H1 (cell line): Measurements from ENCODE around the gene EPHB1. TPM values are rescaled to one million over a fixed set of nuclear protein-coding genes. Genes with fewer than 3 reads are reported as not detected.

ENCODE experiments used
- CTCF ChIA-PET: fragments of 300-600 bp; sonication (Branson Sonifier 250); formaldehyde crosslinking; loops from one replicate; lab custom pipeline; 2021; ENCODE audit not compliant: partially characterized antibody; lab: Charles Lee
- POLR2A ChIA-PET: fragments of 300-600 bp; sonication (Branson Sonifier 250); formaldehyde crosslinking; loops from one replicate; lab custom pipeline; 2021; ENCODE audit warnings: inconsistent platforms; ENCODE audit not compliant: partially characterized antibody; lab: Charles Lee
- DNase-seq, 2 experiments: peaks; one replicate each; pipeline versions ENCODE4 v3.0.0 to v3.0.0-alpha.2; 2010 to 2022; ENCODE audit warnings: low spot score in 2 of 2, low read depth in 1 of 2, mixed read lengths in 1 of 2
- FAIRE-seq: peaks from 2 replicates; lab custom pipeline; 2011; peaks lifted over from hg19 to GRCh38; lab: Jason Lieb, UNC
- H2AFZ ChIP-seq: 2 replicates; pipeline ENCODE4 v1.8.1; 2012; ENCODE audit warnings: low read length, inconsistent platforms
- H2AK5ac ChIP-seq: 2 replicates; pipeline ENCODE4 v1.6.1; 2013; ENCODE audit warnings: low read depth, low read length
- H2BK120ac ChIP-seq: replicated peaks from 2 replicates; pipeline ENCODE3; 2013; ENCODE audit warnings: low read depth, low read length, inconsistent platforms
- H2BK12ac ChIP-seq: 2 replicates; pipeline ENCODE4 v1.6.1; 2013; ENCODE audit warnings: low read depth, low read length
- H2BK15ac ChIP-seq: 2 replicates; pipeline ENCODE4 v1.6.1; 2013; ENCODE audit warnings: low read length
- H2BK20ac ChIP-seq: 2 replicates; pipeline ENCODE4 v1.6.1; 2013; ENCODE audit warnings: low read length
- H2BK5ac ChIP-seq: 2 replicates; pipeline ENCODE4 v1.6.1; 2013; ENCODE audit warnings: low read depth, low read length
- H3K14ac ChIP-seq: 2 replicates; pipeline ENCODE4 v1.6.1; 2013; ENCODE audit warnings: inconsistent platforms; ENCODE audit not compliant: insufficient read length
- H3K18ac ChIP-seq: 2 replicates; pipeline ENCODE4 v1.6.1; 2013; ENCODE audit warnings: low read length; ENCODE audit errors: extremely low read depth
- H3K23ac ChIP-seq: 2 replicates; pipeline ENCODE4 v1.6.1; 2013; ENCODE audit warnings: inconsistent platforms; ENCODE audit not compliant: insufficient read length
- H3K23me2 ChIP-seq: 2 replicates; pipeline ENCODE4 v1.6.1; 2013; ENCODE audit warnings: low read depth, low read length
- H3K27ac ChIP-seq: 2 replicates; pipeline ENCODE4 v1.6.1; 2011; ENCODE audit warnings: low read depth, low read length, inconsistent platforms
- H3K27me3 ChIP-seq, 4 experiments: replicated peaks in 1 of 4; 1 replicate in 1 of 4; 2 replicates in 3 of 4; pipeline versions ENCODE4 v1.6.1 to v1.8.1; 2011 to 2013; ENCODE audit warnings: low read length in 3 of 4, mild to moderate bottlenecking in 3 of 4, inconsistent platforms in 2 of 4, mixed read lengths in 2 of 4, moderate library complexity in 1 of 4; ENCODE audit not compliant: control insufficient read depth in 3 of 4, insufficient read depth in 3 of 4; ENCODE audit errors: extremely low read depth in 1 of 4
- H3K36me3 ChIP-seq, 4 experiments: 2 replicates each; pipeline versions ENCODE4 v1.6.1 to v1.8.1; 2011 to 2013; ENCODE audit warnings: mild to moderate bottlenecking in 4 of 4, low read length in 3 of 4, moderate library complexity in 2 of 4, control low read depth in 1 of 4, inconsistent platforms in 1 of 4; ENCODE audit not compliant: insufficient read depth in 4 of 4, control insufficient read depth in 2 of 4
- H3K4ac ChIP-seq: replicated peaks from 2 replicates; pipeline ENCODE3; 2013; ENCODE audit warnings: low read length, low read depth, mixed read lengths, inconsistent platforms; ENCODE audit not compliant: insufficient read length
- H3K4me1 ChIP-seq, 4 experiments: replicated peaks in 1 of 4; 1 replicate in 1 of 4; 2 replicates in 3 of 4; pipeline versions ENCODE4 v1.6.1 to v1.8.1; 2011 to 2013; ENCODE audit warnings: low read length in 3 of 4, inconsistent platforms in 2 of 4, mixed read lengths in 1 of 4; ENCODE audit not compliant: insufficient read depth in 4 of 4, control insufficient read depth in 3 of 4
- H3K4me2 ChIP-seq, 2 experiments: 2 replicates each; pipeline versions ENCODE4 v1.6.1 to v1.8.1; 2011 to 2013; ENCODE audit warnings: low read depth in 2 of 2, low read length in 2 of 2, control low read depth in 1 of 2, inconsistent platforms in 1 of 2, mild to moderate bottlenecking in 1 of 2; ENCODE audit not compliant: insufficient read depth in 1 of 2
- H3K4me3 ChIP-seq, 4 experiments: fragments of 200-600, 300-600 bp in 1 of 4; sonication (generic), shearing (Covaris generic), sonication (Bioruptor Twin) in 1 of 4; 2 replicates each; pipeline versions ENCODE4 v1.5.1 to v1.8.1; 2011 to 2016; ENCODE audit warnings: low read length in 4 of 4, low read depth in 3 of 4, control low read depth in 2 of 4, inconsistent platforms in 2 of 4, mild to moderate bottlenecking in 2 of 4, mixed read lengths in 1 of 4, moderate library complexity in 1 of 4; ENCODE audit not compliant: insufficient read depth in 2 of 4; ENCODE audit errors: extremely low read depth in 1 of 4
- H3K56ac ChIP-seq: replicated peaks from 2 replicates; pipeline ENCODE3; 2013; ENCODE audit warnings: low read depth, mild to moderate bottlenecking, mixed read lengths, low read length, inconsistent platforms; ENCODE audit not compliant: insufficient read length
- H3K79me1 ChIP-seq: 2 replicates; pipeline ENCODE4 v1.6.1; 2013; ENCODE audit warnings: low read depth, low read length, control low read depth
- H3K79me2 ChIP-seq, 2 experiments: 2 replicates each; pipeline versions ENCODE4 v1.6.1 to v1.8.1; 2012 to 2013; ENCODE audit warnings: low read length in 2 of 2, mild to moderate bottlenecking in 2 of 2, inconsistent platforms in 1 of 2; ENCODE audit not compliant: insufficient read depth in 2 of 2, control insufficient read depth in 1 of 2
- H3K9ac ChIP-seq, 4 experiments: replicated peaks in 1 of 4; 1 replicate in 1 of 4; 2 replicates in 3 of 4; pipeline versions ENCODE4 v1.6.1 to v1.8.1; 2011 to 2013; ENCODE audit warnings: low read depth in 3 of 4, low read length in 3 of 4, control low read depth in 2 of 4, mild to moderate bottlenecking in 2 of 4, moderate library complexity in 2 of 4, inconsistent platforms in 1 of 4; ENCODE audit errors: extremely low read depth in 1 of 4
- H3K9me3 ChIP-seq, 2 experiments: 2 replicates each; pipeline versions ENCODE4 v1.6.1 to v1.8.1; 2012 to 2013; ENCODE audit warnings: mild to moderate bottlenecking in 2 of 2, moderate library complexity in 2 of 2, control low read depth in 1 of 2, inconsistent platforms in 1 of 2, low read depth in 1 of 2, low read length in 1 of 2, mixed read lengths in 1 of 2; ENCODE audit not compliant: insufficient read depth in 2 of 2
- H4K20me1 ChIP-seq, 2 experiments: replicated peaks in 1 of 2; 2 replicates each; pipeline versions ENCODE3 to v1.8.1; 2011 to 2013; ENCODE audit warnings: inconsistent platforms in 2 of 2, low read length in 2 of 2, mild to moderate bottlenecking in 1 of 2; ENCODE audit not compliant: insufficient read depth in 2 of 2, control insufficient read depth in 1 of 2
- H4K5ac ChIP-seq: 2 replicates; pipeline ENCODE4 v1.6.1; 2013; ENCODE audit warnings: low read length, low read depth, mixed read lengths, inconsistent platforms; ENCODE audit not compliant: insufficient read length
- H4K8ac ChIP-seq: 2 replicates; pipeline ENCODE4 v1.8.0; 2013; ENCODE audit warnings: mild to moderate bottlenecking, moderate library complexity, low read length, inconsistent platforms; ENCODE audit not compliant: insufficient read depth; ENCODE audit errors: extremely low read depth
- H4K91ac ChIP-seq: replicated peaks from 2 replicates; pipeline ENCODE3; 2013; ENCODE audit warnings: low read length, mixed read lengths, inconsistent platforms; ENCODE audit not compliant: insufficient read length
- CBX5 ChIP-seq: fragments of 300-800, 300-1000 bp; sonication (generic); IDR thresholded peaks from 2 replicates; pipeline ENCODE4 v1.7.1; 2016; ENCODE audit warnings: antibody characterized with exemption, low read length, low read depth
- CHD1 ChIP-seq: IDR thresholded peaks from 2 replicates; pipeline ENCODE4 v1.6.1; 2012; ENCODE audit warnings: low read depth, low read length, improper control_type of control experiment
- EGR1 ChIP-seq: IDR thresholded peaks from 2 replicates; pipeline ENCODE4 v1.6.1; 2011; ENCODE audit warnings: low read depth, low read length, borderline replicate concordance
- KDM5A ChIP-seq: fragments of 200-600 bp; IDR thresholded peaks from 2 replicates; pipeline ENCODE4 v1.7.1; 2012; ENCODE audit warnings: mild to moderate bottlenecking, low read length, inconsistent platforms, mixed read lengths
- RAD21 ChIP-seq, 2 experiments: IDR thresholded peaks in 1 of 2; conservative IDR thresholded peaks in 1 of 2; 2 replicates each; pipeline ENCODE4 v1.6.1; 2011; ENCODE audit warnings: low read depth in 2 of 2, low read length in 2 of 2, improper control_type of control experiment in 1 of 2, inconsistent platforms in 1 of 2, mild to moderate bottlenecking in 1 of 2, moderate library complexity in 1 of 2
- RFX5 ChIP-seq: IDR thresholded peaks from 2 replicates; pipeline ENCODE4 v1.6.1; 2011; ENCODE audit warnings: low read depth, low read length, improper control_type of control experiment, borderline replicate concordance
- SIRT6 ChIP-seq: IDR thresholded peaks from one replicate; pipeline ENCODE4 v1.7.1; 2012; ENCODE audit warnings: low read length, inconsistent platforms
- SP4 ChIP-seq: IDR thresholded peaks from 2 replicates; pipeline ENCODE4 v1.6.1; 2012; ENCODE audit warnings: low read length, inconsistent platforms
- TAF7 ChIP-seq: optimal IDR thresholded peaks from 2 replicates; pipeline ENCODE3; 2011; ENCODE audit warnings: low read depth, mild to moderate bottlenecking, inconsistent platforms, low read length, moderate library complexity, borderline replicate concordance
- ZNF274 ChIP-seq: IDR thresholded peaks from 2 replicates; pipeline ENCODE4 v1.7.0; 2012; ENCODE audit warnings: low read length, borderline replicate concordance; ENCODE audit errors: extremely low read depth
- WGBS, 2 experiments: shearing (Covaris generic) in 1 of 2; methylation state at CpG; one replicate each; pipeline versions ENCODE4 v1.1.6 to v1.1.7; 2013 to 2015; ENCODE audit warnings: low lambda C conversion rate in 2 of 2, mixed read lengths in 2 of 2, inconsistent platforms in 1 of 2, low coverage in 1 of 2, missing lambda C conversion rate in 1 of 2; ENCODE audit not compliant: insufficient replicate concordance in 2 of 2, insufficient coverage in 1 of 2, insufficient read length in 1 of 2; ENCODE audit errors: extremely low coverage in 1 of 2, missing lambda C conversion rate in 1 of 2; 5-methylcytosine and 5-hydroxymethylcytosine counted together
- polyA plus RNA-seq, 7 experiments: library from polyadenylated mRNA; depleted of rRNA in 3 of 7; stranded (reverse) in 5 of 7; unstranded in 2 of 7; fragments of >200 nt in 5 of 7; fragments of 200-250 nt in 2 of 7; gene quantifications; 1 replicate in 5 of 7; 2 replicates in 1 of 7; 4 replicates in 1 of 7; pipeline versions ENCODE4 v1.2.1 to v1.2.3, GENCODE V29; 2011 to 2013; ENCODE audit warnings: missing spikeins in 2 of 7, mixed read lengths in 2 of 7
- total RNA-seq: library from RNA; stranded (reverse); fragmentation: NEBNext Ultra II Directional; extraction: Animal tissue kit (Norgen Biotek cat#: 25700); gene quantifications from 2 replicates; pipeline ENCODE4 v1.2.1, GENCODE V29; 2021
- TF ChIP-seq, protein P1 (sequence below), 3 experiments: IDR thresholded peaks; 1 replicate in 2 of 3; 2 replicates in 1 of 3; pipeline versions ENCODE4 v1.5.1 to v1.6.1; 2011; ENCODE audit warnings: low read length in 3 of 3, mild to moderate bottlenecking in 3 of 3, inconsistent platforms in 2 of 3, low read depth in 1 of 3, moderate library complexity in 1 of 3; ENCODE audit not compliant: insufficient read depth in 1 of 3; ENCODE audit errors: control extremely low read depth in 1 of 3
- TF ChIP-seq, protein P2 (sequence below): IDR thresholded peaks from 2 replicates; pipeline ENCODE4 v1.6.1; 2012; ENCODE audit warnings: inconsistent platforms

Gene EPHB1
- total and polyA plus RNA-seq, 2 of the 8 experiments (the other 6 are each of a cell fraction or from before 2014, with no cell fraction given) = 3.5 to 5.9 TPM

DNA sequence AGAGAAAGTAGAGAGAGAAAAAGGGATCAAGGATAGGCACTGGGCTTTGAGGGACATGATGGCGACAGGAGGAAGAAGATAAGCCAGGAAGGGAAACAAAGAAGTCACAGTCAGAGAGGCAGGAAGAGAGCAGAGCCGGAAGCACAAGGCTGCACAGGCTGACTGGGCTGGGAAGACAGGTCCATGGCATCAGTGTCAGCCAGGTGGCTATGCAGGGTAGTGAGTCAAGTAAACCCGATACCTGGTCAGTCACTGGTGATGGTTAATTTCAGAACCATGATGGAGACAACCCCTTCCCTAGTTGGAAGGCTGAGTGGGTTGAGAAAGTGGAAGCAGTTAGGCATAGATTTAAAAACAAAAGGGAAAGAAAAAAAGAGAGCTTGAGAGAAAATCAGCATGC, 203.8 kb downstream of the EPHB1 start:
- Histone ChIP-seq H3K9me3 (no peaks in the 10 kb centered on the region), H3K9ac (no peak overlapping the region)
- TF ChIP-seq TAF7 = no peak
- no peak for TF ChIP-seq SIRT6
- no peak for TF ChIP-seq CBX5
- no peak for TF ChIP-seq RFX5
- TF ChIP-seq EGR1 = no peak
- TF ChIP-seq KDM5A = no peak
- TF ChIP-seq, protein P1, sequence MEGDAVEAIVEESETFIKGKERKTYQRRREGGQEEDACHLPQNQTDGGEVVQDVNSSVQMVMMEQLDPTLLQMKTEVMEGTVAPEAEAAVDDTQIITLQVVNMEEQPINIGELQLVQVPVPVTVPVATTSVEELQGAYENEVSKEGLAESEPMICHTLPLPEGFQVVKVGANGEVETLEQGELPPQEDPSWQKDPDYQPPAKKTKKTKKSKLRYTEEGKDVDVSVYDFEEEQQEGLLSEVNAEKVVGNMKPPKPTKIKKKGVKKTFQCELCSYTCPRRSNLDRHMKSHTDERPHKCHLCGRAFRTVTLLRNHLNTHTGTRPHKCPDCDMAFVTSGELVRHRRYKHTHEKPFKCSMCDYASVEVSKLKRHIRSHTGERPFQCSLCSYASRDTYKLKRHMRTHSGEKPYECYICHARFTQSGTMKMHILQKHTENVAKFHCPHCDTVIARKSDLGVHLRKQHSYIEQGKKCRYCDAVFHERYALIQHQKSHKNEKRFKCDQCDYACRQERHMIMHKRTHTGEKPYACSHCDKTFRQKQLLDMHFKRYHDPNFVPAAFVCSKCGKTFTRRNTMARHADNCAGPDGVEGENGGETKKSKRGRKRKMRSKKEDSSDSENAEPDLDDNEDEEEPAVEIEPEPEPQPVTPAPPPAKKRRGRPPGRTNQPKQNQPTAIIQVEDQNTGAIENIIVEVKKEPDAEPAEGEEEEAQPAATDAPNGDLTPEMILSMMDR (IDR thresholded peaks at IDR 0.05; ENCODE audit: control extremely low read depth in 1 of 3, insufficient read depth in 1 of 3, low read depth in 1 of 3, low read length in 3 of 3) = peak in 1 of 3 experiments; percentile 2; a peak in 1 of 4 replicates
- no peak for TF ChIP-seq SP4
- TF ChIP-seq CHD1 = no peak
- TF ChIP-seq, protein P2, sequence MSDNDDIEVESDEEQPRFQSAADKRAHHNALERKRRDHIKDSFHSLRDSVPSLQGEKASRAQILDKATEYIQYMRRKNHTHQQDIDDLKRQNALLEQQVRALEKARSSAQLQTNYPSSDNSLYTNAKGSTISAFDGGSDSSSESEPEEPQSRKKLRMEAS = no peak
- TF ChIP-seq RAD21 (IDR thresholded peaks at IDR 0.05 in 1 of 2, conservative IDR thresholded peaks at IDR 0.05 in 1 of 2; ENCODE audit: low read depth in 2 of 2, low read length in 2 of 2) = peak in 1 of 2 experiments; percentile 13; a peak in 1 of 4 replicates
- no peak for TF ChIP-seq ZNF274
- TF ChIP-seq, all 59 proteins: peak for 2
- no peaks in the 10 kb centered on the region for H3K23me2 ChIP-seq
- no peaks in the 10 kb centered on the region for H3K36me3 ChIP-seq
- no peak overlapping the region for H2BK120ac ChIP-seq
- no peak overlapping the region for H3K4ac ChIP-seq
- CTCF ChIA-PET = interaction anchor here (1.3 kb wide), 1 partner anchor 18 kb away, joined by 3 read pairs; no protein-coding TSS in a partner anchor
- H3K4me1 ChIP-seq = no peaks in the 10 kb centered on the region
- no peak overlapping the region for H3K4me2 ChIP-seq
- no peak overlapping the region for H2AK5ac ChIP-seq
- H3K18ac ChIP-seq = no peak overlapping the region
- H4K5ac ChIP-seq = no peak overlapping the region
- no peak overlapping the region for H2BK12ac ChIP-seq
- no peak overlapping the region for H2BK15ac ChIP-seq
- no peak overlapping the region for H4K91ac ChIP-seq
- no peak for FAIRE-seq
- POLR2A ChIA-PET = no interaction called here
- H4K20me1 ChIP-seq = no peaks in the 10 kb centered on the region
- H3K4me3 ChIP-seq = no peak overlapping the region
- H4K8ac ChIP-seq = no peak overlapping the region
- 79% methylated on average over 3 of the region's 3 CpGs; no CpG with 5 or more reads in 1 of the 2 experiments for WGBS, 2 experiments
- H2AFZ ChIP-seq = no peak overlapping the region
- no peaks in the 10 kb centered on the region for H3K27me3 ChIP-seq
- no peak overlapping the region for H3K56ac ChIP-seq
- DNase-seq = no peak
- H3K23ac ChIP-seq = no peak overlapping the region
- no peaks in the 10 kb centered on the region for H3K79me1 ChIP-seq
- H2BK5ac ChIP-seq = no peak overlapping the region
- H3K14ac ChIP-seq = no peak overlapping the region
- no peak overlapping the region for H3K27ac ChIP-seq
- H2BK20ac ChIP-seq = no peak overlapping the region
- no peaks in the 10 kb centered on the region for H3K79me2 ChIP-seq
